ACC112 (cell line): ENCODE measurements around the gene DAB2IP.

Experiments
- H2AFZ ChIP-seq: fragments of 200-600 bp; sonication (generic); one replicate; pipeline ENCODE4 v1.6.0; 2017; ENCODE audit warnings: antibody characterized with exemption, low read length; ENCODE audit not compliant: unreplicated experiment
- H3K27ac ChIP-seq: fragments of 200-600 bp; sonication (generic); 2 replicates; pipeline ENCODE4 v1.5.1; 2014; ENCODE audit warnings: low read depth, mild to moderate bottlenecking, antibody characterized with exemption, low read length, moderate library complexity
- H3K27me3 ChIP-seq: fragments of 200-600 bp; sonication (generic); 2 replicates; pipeline ENCODE4 v1.6.1; 2014; ENCODE audit warnings: mild to moderate bottlenecking, antibody characterized with exemption, low read length, moderate library complexity, mixed read lengths; ENCODE audit not compliant: insufficient read depth
- H3K36me3 ChIP-seq: fragments of 200-600 bp; sonication (generic); 2 replicates; pipeline ENCODE4 v1.6.1; 2016; ENCODE audit warnings: mild to moderate bottlenecking, antibody characterized with exemption, low read length, moderate library complexity, mixed read lengths; ENCODE audit not compliant: insufficient read depth
- H3K4me1 ChIP-seq: fragments of 200-600 bp; sonication (generic); one replicate; pipeline ENCODE4 v1.6.1; 2016; ENCODE audit warnings: low read length, mixed read lengths; ENCODE audit not compliant: insufficient read depth, unreplicated experiment, control insufficient read depth
- H3K4me3 ChIP-seq: fragments of 200-600 bp; sonication (generic); 2 replicates; pipeline ENCODE4 v1.5.1; 2014; ENCODE audit warnings: mild to moderate bottlenecking, low read depth, low read length
- H3K79me2 ChIP-seq: fragments of 200-600 bp; sonication (generic); one replicate; pipeline ENCODE4 v1.6.0; 2016; ENCODE audit warnings: low read length; ENCODE audit not compliant: control insufficient read depth, unreplicated experiment, insufficient read depth

Gene DAB2IP

DNA sequence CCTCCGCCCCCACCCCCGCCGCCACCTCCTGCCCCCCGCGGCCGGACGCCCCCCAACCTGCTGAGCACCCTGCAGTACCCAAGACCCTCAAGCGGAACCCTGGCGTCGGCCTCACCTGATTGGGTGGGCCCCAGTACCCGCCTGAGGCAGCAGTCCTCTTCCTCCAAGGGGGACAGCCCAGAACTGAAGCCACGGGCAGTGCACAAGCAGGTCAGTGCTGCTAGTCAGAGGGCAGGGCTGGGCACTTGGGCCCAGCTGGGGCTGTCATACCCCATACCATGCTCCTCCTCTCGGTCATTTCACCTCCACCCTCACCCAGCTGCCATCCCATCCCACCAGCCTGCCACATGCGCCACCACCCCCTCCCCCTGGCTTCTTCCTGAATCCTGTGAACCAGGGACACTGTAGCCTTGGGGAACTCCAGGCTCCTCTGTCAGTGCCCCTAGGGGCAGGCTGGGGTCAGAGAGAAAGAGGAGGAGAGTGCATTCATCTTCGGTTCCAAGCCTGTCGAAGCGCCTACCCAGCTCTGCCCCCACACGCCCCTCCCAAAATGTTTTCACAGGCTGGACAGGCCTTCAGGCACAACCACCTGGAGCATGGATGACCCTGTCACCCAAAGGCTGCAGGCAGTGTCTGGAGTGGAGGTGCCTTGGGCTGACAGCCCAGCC lies 122.0 kb downstream of the DAB2IP start:
- Histone ChIP-seq H2AFZ (no peak overlapping the region), H3K4me1 (peaks cover 16% of the 10 kb centered on the region), H3K36me3 (peaks cover 10% of the 10 kb centered on the region), H3K27ac (no peak overlapping the region), H3K4me3 (no peak overlapping the region), H3K27me3 (no peaks in the 10 kb centered on the region), H3K79me2 (no peaks in the 10 kb centered on the region)

DNA sequence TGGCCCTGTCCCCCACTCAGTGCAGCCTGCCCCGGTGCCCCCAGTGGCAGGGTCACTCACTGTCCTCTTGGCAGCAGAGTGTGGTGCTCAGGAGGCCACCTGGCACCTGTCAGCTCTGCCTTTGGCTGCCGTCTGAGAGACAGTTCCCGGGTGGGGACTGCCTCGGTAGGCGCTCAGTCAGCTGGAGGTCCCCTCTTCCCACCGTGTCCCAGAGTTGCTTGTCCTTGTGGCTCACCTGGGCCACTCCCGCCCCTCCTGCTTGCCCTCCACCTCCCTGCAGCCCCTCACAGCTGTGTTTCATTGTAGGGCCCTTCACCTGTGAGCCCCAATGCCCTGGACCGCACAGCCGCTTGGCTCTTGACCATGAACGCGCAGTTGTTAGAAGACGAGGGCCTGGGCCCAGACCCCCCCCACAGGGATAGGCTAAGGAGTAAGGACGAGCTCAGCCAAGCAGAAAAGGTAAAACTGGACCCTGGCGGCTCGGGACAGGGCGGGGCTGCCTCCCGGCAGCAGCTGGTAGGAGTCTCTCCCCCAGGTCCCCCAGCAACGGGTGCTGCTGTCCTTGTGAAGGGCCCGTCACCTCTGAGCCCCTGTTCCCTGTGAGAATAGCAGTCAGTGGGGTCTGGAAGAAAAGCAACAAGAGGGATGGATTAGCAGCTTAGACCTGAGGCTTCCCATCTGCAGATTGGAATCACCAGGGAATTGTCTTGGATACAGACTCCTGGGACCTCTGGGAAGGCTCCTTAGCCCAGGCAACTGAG lies 122.7 kb downstream of the DAB2IP start:
- Histone ChIP-seq H3K4me1 (peaks cover 16% of the 10 kb centered on the region), H3K27ac (no peak overlapping the region), H3K4me3 (no peak overlapping the region), H2AFZ (no peak overlapping the region), H3K36me3 (peaks cover 10% of the 10 kb centered on the region), H3K27me3 (no peaks in the 10 kb centered on the region), H3K79me2 (no peaks in the 10 kb centered on the region)

DNA sequence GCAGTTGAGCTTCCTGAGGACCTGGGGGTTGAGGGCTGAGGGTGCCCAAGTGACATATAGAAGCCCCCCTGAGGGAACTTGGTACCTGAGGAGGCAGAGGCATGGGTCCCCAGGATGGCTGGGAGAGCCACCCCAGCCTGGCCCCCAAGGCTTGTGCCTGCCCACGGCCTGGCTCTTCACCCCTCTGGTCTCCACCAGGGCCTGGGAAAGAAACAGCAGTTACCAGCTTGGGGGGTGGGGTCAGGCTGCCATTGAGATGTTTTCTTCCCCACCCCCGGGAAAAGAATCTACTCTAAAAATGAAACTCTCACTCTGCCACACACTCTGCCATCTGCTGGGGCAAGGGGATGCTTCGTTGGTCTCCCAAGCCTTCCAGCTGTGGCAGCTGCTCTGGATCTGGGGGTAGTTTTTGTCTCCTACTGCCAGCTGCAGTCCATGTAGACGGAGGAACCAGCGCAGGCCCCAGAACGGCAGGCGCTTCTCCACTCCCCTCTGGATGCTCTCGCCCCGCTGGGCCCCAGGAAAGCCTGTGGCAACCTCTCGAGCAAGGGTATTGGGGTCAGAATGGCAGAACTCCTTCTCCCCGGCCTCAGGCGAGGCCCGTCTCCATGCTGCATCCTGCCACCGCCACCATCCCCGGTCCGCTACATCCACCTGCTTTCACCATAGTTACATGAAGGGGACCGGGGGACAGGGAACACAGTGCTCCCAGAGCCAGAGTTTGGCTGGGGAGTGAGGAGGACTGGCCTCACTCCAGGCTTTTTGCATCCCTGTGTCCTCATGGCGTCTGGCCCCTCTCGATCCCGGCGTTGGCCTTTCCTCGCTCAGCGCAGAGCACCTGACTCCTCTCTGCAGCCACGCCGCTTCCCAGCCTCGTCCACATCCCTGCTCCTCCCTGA lies 123.5 kb downstream of the DAB2IP start:
- H3K27me3 ChIP-seq: no peaks in the 10 kb centered on the region
- H3K4me3 ChIP-seq: no peak overlapping the region
- no peak overlapping the region for H2AFZ ChIP-seq
- H3K36me3 ChIP-seq: peaks cover 10% of the 10 kb centered on the region
- H3K4me1 ChIP-seq: peaks cover 16% of the 10 kb centered on the region
- no peak overlapping the region for H3K27ac ChIP-seq
- no peaks in the 10 kb centered on the region for H3K79me2 ChIP-seq

DNA sequence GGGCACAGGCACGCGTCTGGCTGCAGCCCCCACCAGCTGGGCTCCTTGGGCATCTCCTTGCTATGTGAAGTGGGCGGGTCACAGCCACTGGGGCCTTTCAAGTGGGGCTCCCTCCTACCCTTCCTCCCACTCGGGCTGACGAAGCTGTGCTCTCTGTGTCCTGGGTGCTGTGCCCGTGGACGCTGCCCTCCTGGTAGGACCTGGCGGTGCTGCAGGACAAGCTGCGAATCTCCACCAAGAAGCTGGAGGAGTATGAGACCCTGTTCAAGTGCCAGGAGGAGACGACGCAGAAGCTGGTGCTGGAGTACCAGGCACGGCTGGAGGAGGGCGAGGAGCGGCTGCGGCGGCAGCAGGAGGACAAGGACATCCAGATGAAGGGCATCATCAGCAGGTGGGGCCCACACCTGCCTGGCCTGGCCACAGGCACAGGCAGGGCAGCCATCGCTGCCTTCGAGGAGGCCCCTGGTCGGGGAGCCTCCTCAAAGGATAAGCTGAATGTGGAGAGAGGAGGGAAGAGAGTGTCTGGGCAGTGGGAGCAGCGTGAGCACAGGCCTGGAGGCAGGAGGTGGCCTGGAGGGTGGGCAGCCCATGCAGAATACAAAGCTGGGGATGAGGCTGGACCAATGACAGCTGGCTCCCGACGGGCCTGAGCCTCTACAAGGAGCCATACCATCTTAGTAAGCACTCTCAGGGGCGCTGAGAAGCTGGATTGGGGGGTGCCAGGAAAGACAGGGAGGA lies 124.7 kb downstream of the DAB2IP start:
- Histone ChIP-seq H3K27ac (no peak overlapping the region), H3K36me3 (peaks cover 10% of the 10 kb centered on the region), H3K4me1 (peaks cover 6% of the 10 kb centered on the region)

DNA sequence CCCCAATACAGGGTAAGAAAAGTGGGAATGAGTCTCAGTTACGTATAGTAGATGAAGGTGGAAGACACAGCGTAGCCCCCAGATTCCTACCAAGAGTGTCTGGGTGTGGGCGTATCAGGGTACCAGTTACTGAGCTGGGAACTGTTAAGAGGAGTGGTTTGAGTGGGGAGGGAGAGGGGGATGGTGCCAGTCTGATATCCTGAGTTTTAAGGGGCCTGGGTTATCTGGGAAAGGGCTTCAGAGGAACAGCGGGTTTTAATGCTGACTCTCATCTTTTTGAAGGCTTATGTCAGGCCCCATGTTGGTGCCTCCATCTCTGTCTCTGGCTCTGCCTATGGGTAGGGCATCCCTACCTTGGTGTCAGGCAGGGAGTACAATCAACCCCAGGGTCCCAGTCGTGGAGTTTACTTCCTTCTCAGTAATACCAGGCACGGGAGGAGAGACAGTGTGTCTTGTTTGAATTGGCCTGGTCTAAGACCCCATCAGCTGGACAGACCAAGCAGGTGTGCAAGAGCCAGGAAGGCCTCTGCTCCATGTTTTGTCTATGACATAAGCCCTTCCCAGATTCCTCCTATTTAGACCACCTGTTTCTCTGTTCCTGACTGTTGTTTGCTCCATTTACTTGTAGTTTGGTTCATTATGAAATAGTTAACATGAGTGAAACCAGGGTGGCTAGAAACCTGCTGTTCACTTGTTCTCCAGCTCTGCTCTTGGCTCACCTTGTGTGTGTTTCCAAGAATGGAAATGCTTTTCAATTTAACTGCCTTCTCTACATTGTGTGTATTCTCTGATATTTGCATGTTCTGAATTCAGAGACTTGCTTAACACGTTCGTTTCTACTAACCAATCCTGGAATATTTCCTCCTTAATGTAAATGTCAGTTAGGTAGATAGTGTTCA lies 125.6 kb downstream of the DAB2IP start:
- H3K79me2 ChIP-seq: no peaks in the 10 kb centered on the region
- no peaks in the 10 kb centered on the region for H3K4me1 ChIP-seq
- no peaks in the 10 kb centered on the region for H3K27me3 ChIP-seq
- no peak overlapping the region for H3K27ac ChIP-seq
- H3K36me3 ChIP-seq: peaks cover 10% of the 10 kb centered on the region
- H2AFZ ChIP-seq: no peak overlapping the region
- no peak overlapping the region for H3K4me3 ChIP-seq

More for the DNA sequence above, 124.7 kb downstream of the DAB2IP start:
- Histone ChIP-seq H2AFZ (no peak overlapping the region), H3K79me2 (no peaks in the 10 kb centered on the region), H3K4me3 (no peak overlapping the region), H3K27me3 (no peaks in the 10 kb centered on the region)

DNA sequence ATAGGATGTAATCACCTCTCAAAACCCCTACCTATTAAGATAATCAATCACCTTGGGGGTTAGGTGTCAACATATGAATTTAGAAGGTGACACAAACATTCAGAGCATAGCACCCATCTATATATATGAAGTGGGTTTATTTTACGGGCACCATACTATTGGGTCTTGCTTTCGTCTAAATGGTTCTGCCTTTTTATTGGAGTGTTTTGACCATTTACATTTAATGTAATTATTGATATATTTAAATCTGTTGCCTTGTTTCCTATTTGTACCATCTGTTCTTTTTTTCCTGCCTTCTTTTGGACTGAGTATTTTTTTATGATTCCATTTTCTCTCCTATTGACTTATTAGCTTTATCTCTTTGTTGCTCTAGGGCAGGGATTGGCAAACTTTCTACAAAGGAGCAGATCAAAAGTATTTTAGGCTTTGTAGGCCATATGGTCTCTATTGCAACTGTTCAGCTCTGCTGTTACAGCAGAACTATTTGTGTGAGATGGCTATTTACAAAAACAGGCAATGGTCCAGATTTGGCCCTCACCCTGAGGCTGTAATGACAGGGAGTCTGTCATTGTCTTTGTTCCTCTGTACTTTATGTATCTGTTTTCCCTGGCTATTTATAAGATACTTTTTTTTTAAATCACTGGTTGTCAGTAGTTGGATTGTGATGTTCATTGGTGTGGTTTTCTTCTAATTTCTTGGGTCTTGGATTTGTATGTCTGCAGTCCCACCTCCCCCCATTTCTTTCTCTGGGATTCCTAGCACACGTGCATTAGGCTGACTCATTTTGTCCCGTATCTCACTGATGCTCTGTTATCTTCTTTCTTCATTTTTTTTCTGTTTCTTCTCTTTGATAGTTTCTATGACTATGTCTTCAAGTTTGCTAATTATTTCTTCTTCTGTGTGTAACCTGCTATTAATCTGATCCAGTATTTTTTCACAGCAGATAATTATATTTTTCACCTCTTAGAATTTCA lies 127.1 kb downstream of the DAB2IP start:
- H3K4me3 ChIP-seq: no peak overlapping the region
- peaks cover 10% of the 10 kb centered on the region for H3K36me3 ChIP-seq
- H3K79me2 ChIP-seq: no peaks in the 10 kb centered on the region
- H3K27ac ChIP-seq: no peak overlapping the region
- no peaks in the 10 kb centered on the region for H3K4me1 ChIP-seq
- H2AFZ ChIP-seq: no peak overlapping the region
- no peaks in the 10 kb centered on the region for H3K27me3 ChIP-seq

DNA sequence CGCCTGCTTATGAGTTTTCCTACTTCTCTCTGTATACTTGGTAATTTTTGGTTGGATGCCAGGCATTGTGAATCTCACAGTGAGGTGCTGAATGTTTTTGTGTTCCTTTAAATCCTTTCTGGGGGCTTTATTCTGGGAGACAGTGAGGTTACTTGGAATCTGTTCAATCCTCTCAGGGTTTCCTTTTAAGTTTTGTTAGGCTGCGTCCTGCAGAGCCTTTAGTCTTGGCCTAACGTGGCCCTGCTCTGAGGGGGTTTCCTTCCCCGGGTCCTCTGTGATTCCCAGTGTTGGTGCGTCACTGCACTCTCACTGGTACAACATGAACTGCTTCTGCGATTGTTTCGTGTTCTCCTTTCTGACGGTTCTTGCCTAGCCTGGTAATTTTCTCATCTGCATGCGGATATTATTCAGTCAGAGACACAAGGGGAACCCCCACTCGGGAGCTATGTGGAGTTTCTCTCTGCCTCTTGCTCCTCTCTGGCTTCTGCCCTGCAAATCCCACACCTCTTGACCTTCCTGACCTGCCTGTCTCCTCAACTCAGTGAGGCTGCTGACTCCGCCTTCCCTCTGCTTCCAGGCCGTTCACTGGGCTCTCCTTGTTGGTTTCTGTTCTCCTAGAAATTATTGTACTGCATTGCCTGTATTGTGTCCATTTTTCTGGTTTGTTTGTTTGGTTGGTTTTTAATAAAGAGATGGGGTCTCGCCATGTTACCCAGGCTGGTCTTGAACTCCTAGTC lies 128.1 kb downstream of the DAB2IP start:
- H3K4me1 ChIP-seq: no peaks in the 10 kb centered on the region
- no peaks in the 10 kb centered on the region for H3K79me2 ChIP-seq
- no peak overlapping the region for H2AFZ ChIP-seq

DNA sequence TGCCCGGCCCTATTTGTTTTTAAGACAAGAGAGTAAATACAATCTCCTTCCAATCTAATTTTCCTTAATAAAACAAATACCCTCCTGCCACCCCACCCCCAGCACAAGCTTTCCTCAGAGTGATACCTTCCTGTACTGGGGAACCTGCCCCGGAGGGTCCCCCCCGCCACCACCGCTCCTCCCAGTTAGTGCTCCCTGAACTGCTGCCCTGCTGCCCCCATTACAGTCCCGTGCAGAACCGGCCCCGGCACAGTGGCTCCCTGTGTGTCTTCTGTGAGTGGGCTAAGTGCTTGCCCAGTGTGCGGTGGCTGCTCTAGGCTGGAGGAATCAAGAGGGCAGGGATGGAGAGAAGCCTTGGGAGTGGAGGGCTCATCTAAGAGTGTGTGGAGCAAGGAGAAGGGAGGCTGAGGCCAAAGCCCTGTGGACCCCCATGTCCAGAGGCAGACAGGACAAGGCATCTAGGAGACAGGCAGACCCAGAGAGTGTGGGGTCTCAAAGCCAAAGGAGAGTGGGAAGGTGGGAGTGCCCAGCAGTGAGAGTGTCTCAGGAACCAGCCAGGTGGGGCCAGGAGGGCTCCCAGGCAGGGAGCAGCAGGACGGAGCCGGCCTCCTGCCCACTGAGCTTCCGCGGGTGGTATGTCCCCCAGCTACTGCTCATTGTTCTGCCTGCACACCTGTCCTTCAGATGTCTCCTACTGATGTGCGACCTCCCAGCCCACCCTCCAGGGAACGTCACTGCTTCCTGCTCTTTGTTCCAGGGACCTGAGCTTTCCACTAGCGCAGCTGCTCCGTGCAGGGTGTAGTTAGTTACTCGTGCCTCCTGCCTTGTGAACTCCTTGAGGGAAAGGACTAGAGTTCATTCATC lies 129.0 kb downstream of the DAB2IP start:
- Histone ChIP-seq H3K36me3 (peaks cover 10% of the 10 kb centered on the region), H3K4me1 (no peaks in the 10 kb centered on the region), H2AFZ (no peak overlapping the region), H3K27ac (no peak overlapping the region), H3K4me3 (no peak overlapping the region), H3K79me2 (no peaks in the 10 kb centered on the region), H3K27me3 (no peaks in the 10 kb centered on the region)

More for the DNA sequence above, 128.1 kb downstream of the DAB2IP start:
- H3K27ac ChIP-seq: no peak overlapping the region
- no peaks in the 10 kb centered on the region for H3K27me3 ChIP-seq
- H3K36me3 ChIP-seq: peaks cover 10% of the 10 kb centered on the region
- H3K4me3 ChIP-seq: no peak overlapping the region
